Eye (tissue), 1 donor: Measurements from ENCODE around the gene SLC7A11.

ENCODE experiments used
- DNase-seq: peaks from one replicate; pipeline ENCODE4 v3.0.0-alpha.2; 2015

The SLC7A11 gene

DNA sequence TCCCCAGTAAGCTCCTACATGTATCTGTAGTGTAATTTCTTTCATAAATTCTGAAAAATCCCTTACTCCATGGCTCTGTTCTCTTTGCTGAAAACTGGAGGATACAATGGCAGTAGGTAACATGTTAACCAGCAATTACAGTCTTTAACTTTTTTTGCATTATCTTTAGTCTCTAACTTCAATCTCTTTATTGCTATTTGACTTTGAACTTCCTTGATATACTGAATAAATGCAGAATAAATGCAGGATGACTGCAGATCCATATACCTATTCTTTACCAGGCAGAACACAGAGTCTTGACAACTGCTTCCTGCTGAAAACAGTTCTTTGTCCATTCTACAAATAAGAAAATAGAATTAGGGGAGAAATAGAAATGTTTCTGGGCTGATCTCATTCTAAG, 101.3 kb downstream of the SLC7A11 start:
- no peak for DNase-seq

DNA sequence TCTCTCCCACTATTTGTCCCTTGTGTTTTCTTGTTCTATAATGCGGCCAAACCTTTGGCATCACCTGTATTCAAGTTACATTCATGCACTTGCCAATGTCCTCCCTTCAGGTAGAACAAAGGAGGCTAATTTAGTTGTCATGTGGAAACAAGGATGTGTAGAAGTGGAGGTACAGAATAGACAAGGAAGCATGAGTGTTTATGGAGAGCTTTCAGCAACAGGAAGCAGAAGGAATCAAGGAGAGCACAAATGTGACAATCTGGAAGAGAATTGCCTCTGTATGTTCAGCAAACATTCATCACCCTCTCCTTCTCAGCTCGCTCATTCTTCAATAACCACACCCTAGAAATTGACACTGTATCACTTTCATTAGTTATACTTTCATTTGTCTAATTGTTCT, 103.4 kb downstream of the SLC7A11 start:
- no peak for DNase-seq

DNA sequence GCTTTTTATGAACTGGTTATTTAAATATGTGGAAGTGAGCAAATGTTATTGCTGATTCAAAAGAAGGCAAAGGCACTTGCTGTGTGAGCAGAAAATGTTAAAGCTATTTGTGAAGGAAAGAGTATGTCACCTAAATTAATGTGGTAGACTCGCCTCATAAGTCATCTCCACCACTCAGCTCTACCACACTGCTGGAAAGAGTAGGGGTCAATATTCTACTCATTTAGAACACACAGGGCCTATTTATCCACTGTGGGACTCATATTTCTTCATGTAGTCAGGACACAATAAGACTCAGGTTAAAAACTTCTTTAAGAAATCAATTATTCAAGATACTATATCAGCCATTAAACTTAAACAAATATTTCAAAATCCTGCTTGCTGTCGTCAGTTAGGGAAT, 106.5 kb downstream of the SLC7A11 start:
- DNase-seq = no peak

DNA sequence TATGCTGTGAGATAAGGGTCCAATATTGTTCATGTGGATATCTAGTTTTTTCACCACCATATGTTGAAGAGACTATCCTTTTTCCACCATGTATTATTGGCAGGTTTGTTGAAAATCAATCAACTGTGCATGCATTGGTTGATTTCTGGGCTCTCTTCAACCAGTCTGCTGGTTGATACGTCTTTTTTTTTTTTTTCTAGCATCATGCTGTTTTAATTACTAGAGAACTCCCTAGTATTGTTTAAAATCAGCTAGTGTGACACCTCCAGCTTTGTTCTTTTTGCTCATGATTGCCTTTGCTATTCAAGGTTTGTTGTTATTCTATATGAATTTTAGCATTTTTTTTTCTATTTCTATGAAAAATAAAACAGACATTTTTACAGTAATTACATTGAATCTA, 123.9 kb downstream of the SLC7A11 start:
- DNase-seq = no peak

DNA sequence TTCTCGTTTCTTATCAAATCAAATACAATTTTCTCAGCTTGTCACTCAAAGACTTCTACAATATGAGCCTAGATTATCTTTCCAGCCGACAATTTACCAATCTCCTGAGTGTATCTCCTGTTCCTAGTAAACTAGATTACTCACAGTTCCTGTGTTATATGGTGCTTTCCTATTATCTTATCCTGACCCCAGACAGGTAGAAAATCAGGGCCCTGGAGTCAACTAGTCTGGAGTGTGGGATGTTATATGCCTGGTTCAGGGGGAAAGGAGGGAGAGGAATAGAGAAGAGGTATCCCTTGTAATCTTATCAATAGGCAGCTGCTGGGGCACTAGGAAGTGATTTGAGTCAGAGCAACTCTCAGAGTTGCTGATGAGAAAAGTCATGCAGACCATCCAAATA, 127.1 kb downstream of the SLC7A11 start:
- DNase-seq = no peak

DNA sequence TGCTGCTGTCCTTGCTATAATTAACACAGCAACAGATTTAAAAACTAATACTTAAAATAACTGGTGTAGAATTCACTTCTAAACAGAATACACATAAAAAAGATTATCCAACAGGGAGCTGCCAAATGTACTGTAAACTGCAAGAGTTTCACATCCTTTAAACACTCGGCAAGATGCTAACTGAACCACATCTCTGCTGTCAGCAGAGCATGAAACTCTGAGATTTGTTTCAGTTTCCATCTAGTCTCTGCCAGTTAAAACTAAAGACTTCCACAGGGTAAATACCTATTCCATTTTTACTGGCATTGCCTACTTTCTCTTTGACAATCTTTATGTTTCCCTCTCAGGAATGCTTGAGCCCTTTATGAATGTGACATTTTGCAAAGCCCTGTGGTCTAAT, 127.7 kb downstream of the SLC7A11 start:
- DNase-seq = no peak
